HL-60 (cell line): ENCODE data around the gene EBF3.

Source experiments
- DNase-seq, 2 experiments: peaks; one replicate each; pipeline ENCODE4 v3.0.0-alpha.2; 2010 to 2020; ENCODE audit warnings: low read depth in 1 of 2, low spot score in 1 of 2
- H3K27ac ChIP-seq: fragments of 250-450 bp; sonication (Bioruptor Pico); replicated peaks from 2 replicates; pipeline ENCODE4 v1.5.1; 2020; ENCODE audit warnings: mild to moderate bottlenecking, moderate library complexity
- H3K27me3 ChIP-seq: fragments of 250-450 bp; sonication (Bioruptor Pico); 2 replicates; pipeline ENCODE4 v1.5.1; 2021; ENCODE audit warnings: mild to moderate bottlenecking, moderate library complexity; ENCODE audit not compliant: insufficient read depth, poor library complexity, severe bottlenecking
- H3K4me3 ChIP-seq: replicated peaks from 2 replicates; pipeline ENCODE4 v1.5.1; 2011; ENCODE audit warnings: mild to moderate bottlenecking, control low read depth, low read length; ENCODE audit not compliant: insufficient read depth
- CTCF ChIP-seq: IDR thresholded peaks from one replicate; pipeline ENCODE4 v1.5.1; 2011; ENCODE audit warnings: low read length, control low read depth, inconsistent platforms; ENCODE audit not compliant: insufficient read depth
- GABPA ChIP-seq: IDR thresholded peaks from 2 replicates; pipeline ENCODE4 v1.6.1; 2012; ENCODE audit warnings: low read depth
- POLR2AphosphoS5 ChIP-seq: IDR thresholded peaks from 2 replicates; pipeline ENCODE4 v1.6.1; 2012; ENCODE audit warnings: low read depth
- SPI1 ChIP-seq: IDR thresholded peaks from 2 replicates; pipeline ENCODE4 v1.6.1; 2012; ENCODE audit warnings: low read depth, mild to moderate bottlenecking, borderline replicate concordance
- TF ChIP-seq, protein P1 (sequence below): IDR thresholded peaks from 2 replicates; pipeline ENCODE4 v1.6.1; 2012; ENCODE audit warnings: low read depth; ENCODE audit not compliant: insufficient replicate concordance

The EBF3 gene

DNA sequence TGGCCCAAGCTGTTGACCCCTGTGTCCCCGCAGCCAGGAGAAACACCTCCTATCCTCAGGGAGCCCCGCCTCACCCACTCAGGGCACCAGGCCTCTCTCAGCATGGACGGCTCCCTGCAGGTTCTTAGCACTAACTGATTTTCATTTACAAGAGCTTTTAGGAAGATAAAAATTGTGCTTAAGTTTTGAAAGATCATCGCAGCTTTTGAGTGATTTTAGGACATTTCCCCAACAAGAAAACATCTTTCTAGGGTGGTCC, 22.1 kb downstream of the EBF3 start:
- Histone ChIP-seq H3K4me3 (no peak overlapping the region), H3K27ac (no peak overlapping the region), H3K27me3 (no peaks in the 10 kb centered on the region)
- TF ChIP-seq, protein P1, sequence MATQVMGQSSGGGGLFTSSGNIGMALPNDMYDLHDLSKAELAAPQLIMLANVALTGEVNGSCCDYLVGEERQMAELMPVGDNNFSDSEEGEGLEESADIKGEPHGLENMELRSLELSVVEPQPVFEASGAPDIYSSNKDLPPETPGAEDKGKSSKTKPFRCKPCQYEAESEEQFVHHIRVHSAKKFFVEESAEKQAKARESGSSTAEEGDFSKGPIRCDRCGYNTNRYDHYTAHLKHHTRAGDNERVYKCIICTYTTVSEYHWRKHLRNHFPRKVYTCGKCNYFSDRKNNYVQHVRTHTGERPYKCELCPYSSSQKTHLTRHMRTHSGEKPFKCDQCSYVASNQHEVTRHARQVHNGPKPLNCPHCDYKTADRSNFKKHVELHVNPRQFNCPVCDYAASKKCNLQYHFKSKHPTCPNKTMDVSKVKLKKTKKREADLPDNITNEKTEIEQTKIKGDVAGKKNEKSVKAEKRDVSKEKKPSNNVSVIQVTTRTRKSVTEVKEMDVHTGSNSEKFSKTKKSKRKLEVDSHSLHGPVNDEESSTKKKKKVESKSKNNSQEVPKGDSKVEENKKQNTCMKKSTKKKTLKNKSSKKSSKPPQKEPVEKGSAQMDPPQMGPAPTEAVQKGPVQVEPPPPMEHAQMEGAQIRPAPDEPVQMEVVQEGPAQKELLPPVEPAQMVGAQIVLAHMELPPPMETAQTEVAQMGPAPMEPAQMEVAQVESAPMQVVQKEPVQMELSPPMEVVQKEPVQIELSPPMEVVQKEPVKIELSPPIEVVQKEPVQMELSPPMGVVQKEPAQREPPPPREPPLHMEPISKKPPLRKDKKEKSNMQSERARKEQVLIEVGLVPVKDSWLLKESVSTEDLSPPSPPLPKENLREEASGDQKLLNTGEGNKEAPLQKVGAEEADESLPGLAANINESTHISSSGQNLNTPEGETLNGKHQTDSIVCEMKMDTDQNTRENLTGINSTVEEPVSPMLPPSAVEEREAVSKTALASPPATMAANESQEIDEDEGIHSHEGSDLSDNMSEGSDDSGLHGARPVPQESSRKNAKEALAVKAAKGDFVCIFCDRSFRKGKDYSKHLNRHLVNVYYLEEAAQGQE = no peak
- no peak for TF ChIP-seq CTCF
- no peak for TF ChIP-seq GABPA
- TF ChIP-seq POLR2AphosphoS5 = no peak
- no peak for TF ChIP-seq SPI1
- DNase-seq = no peak

GRCh38 chr10:129941199-129942018, 22.7 kb downstream of the EBF3 start:
- H3K27me3 ChIP-seq = no peaks in the 10 kb centered on the region
- no peak for TF ChIP-seq GABPA
- TF ChIP-seq SPI1 = no peak
- TF ChIP-seq POLR2AphosphoS5 = no peak
- no peak for TF ChIP-seq CTCF
- TF ChIP-seq, protein P1 = no peak
- H3K27ac ChIP-seq = no peak overlapping the region
- DNase-seq = no peak
- no peak overlapping the region for H3K4me3 ChIP-seq

DNA sequence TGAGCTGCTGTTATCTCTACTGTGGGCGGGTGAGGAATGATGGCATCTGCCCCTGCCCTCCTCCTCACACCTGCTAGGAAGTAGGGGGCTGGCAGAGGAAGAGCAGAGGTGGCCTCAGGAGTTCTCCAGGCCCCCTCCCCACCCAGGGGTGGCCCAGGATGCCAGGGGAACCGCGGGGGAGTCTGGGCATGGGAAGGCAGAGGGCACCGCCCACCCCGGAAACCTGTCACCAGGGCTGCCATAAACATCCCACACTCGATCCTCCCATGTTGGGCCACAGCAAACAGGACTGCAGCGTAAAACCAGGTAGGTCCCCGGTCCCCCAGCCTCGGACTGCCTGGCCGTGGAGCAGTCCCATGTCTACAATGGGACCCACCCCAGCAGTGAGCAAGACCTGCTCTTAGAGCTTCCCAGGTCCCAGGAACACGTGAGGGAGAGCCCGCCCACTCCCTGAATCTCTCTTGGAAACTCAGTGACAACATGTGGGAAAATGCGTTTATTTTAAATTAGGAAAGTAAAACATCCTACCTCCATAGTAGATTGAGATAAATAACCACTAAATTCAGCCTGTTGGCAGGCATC, 23.4 kb downstream of the EBF3 start:
- DNase-seq = no peak
- H3K4me3 ChIP-seq = no peak overlapping the region
- H3K27ac ChIP-seq = no peak overlapping the region
- H3K27me3 ChIP-seq = no peaks in the 10 kb centered on the region
- TF ChIP-seq CTCF (no peak), SPI1 (no peak), GABPA (no peak), POLR2AphosphoS5 (no peak)
- TF ChIP-seq, protein P1 = no peak
